ENCODE data around the gene COL24A1.
"Not testable (repeated sequence)": the region's sequence is repeated elsewhere in the genome, so short reads cannot be mapped to it uniquely, and the experiment has no call there.

COL24A1 gene

DNA sequence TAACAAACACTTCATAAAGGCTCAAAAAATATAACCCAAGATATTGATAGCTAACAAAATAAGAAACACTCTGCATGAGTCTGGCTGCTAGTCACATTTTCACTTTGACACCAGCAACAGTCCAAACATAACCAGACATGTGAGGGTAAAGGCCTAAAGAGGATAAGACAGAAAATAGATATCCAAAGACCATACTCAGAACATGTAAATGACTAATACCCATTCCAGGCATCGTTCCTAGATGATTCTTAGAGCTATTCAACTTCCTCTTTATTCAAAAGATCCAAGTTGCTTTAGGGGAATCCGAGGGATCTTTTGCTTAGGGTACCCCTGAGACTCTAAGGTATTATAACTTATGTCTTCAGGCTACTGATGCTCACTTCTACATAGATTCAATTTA is 5.1 kb downstream of the COL24A1 start:
- DNase-seq, result no peak

DNA sequence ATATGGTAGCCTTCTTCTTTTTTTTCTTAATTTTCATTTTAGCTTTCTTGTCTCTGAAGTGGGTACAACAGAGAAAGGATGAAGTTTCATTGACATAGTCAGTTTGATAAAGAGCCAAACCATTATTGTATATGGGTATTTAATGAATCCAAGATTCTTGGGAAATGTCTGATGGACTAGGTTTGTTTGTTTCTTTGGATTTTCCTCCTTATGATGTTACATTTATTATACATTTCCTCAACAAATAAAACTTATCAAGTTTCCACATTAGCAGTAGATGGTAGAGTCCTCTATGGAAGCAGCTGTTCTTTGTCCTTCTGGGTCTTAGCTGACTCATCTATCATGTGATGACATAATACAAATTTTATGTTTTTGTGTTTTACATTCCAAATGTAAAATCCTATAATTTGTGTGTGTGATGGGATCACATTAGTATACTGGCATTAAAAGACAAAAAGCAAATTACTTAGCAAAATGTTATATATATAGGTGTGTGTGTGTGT is 6.0 kb downstream of the COL24A1 start:
- no peak for DNase-seq

- no peak for DNase-seq
Observed at GRCh38 chr1:86149591-86149990, 7.0 kb downstream of the COL24A1 start.

- no peak for DNase-seq
Observed at GRCh38 chr1:86147755-86148154, 8.8 kb downstream of the COL24A1 start.

GRCh38 chr1:86146566-86146965 is 10.0 kb downstream of the COL24A1 start:
- DNase-seq, result no peak

- DNase-seq, result no peak
Observed at GRCh38 chr1:86140281-86140880, 16.2 kb downstream of the COL24A1 start.

GRCh38 chr1:86138746-86139145 is 17.8 kb downstream of the COL24A1 start:
- no peak for DNase-seq

GRCh38 chr1:86137436-86137835 is 19.1 kb downstream of the COL24A1 start:
- no peak for DNase-seq

DNA sequence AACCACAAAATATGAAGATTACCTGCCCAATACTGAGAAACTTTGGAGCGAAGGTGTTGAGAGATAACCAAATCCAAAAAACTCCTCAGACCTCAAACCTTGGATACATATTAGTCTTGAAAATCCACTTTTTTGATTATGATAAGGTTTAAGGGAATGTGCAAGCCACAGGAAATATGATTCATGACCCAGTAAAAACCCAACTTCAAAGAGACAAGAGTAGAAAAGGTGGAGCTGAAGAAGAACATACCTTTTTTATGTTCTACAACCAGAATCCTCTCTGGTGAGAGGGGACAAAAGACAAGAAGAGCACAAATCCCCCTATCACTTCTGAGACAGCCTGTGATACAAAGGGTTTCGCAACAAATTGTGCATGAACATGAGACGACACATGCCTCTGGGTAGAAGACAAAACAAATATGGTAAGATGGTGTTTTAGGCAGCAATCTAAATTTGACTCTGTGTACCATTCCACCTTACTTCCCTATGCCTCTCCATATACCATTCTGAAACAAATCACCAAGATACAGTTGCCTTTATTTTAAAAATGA is 37.3 kb downstream of the COL24A1 start:
- DNase-seq, result no peak

- DNase-seq, result no peak
Observed at GRCh38 chr1:86114816-86115400, 41.7 kb downstream of the COL24A1 start.

- no peak for DNase-seq
Observed at GRCh38 chr1:86114236-86114635, 42.3 kb downstream of the COL24A1 start.

- DNase-seq, result not testable (repeated sequence)
Observed at GRCh38 chr1:86111590-86111989, 45.0 kb downstream of the COL24A1 start.

GRCh38 chr1:86110451-86111129 is 46.0 kb downstream of the COL24A1 start:
- DNase-seq, result no peak

DNA sequence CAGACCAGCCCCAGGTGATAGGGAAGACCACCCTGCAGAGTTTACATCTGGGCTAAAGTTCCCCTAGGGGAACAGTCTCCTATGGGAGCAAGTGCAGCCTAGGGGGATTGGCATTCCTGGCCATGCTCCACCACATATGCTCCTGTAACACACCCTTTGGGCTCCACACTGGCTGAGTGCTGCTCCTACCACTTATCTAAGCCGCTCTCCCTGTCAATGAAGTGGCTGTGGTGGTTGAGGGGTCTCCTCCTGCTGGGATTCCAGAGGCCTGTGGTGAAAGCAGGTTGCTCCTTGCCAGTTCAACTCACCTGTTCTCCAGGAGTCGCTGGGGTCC is 51.1 kb downstream of the COL24A1 start:
- no peak for DNase-seq

DNA sequence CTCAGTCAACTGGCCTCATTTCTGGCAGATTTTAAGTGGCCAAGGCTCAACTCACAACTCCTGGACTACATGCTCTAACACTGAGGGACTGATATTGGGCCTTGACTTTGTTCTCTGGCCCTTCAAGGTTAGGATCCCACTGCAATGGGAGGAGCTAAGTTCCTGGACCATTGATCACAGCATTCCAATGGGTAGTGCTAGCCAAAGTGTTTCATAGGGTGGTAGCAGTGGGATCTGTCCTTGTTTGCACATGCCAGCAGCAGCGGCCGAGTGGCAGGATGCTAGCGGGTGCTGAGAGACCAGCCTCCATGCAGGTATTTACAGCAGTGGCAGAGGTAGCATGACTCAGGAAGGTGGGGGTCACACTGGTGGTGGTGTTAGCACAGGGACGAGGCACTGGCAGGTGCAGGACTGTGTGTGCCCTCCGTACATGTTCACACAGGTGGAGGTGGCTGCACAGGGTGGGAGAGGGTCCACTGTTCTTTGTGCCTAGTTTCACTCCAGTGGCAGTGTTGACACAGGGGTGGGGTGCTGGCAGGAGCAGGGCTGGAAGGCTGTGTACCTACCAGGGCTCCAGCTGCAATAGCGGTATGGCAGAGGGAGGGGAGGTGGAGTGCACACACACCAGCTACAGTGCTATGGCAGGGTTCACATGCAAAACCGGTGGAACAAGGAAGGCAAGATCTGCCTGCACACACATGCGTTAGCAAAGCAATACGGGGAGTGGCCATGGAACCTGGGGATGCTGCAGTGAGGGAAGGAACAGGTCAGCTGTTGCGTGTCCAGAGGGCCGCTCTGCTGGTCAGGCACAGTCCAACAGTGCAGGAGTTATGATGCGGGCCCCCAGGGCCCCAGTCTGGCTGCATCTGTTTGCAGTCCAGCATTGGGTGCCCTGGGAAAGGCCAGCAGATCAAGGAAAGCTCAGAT is 51.7 kb downstream of the COL24A1 start:
- no peak for DNase-seq

GRCh38 chr1:86101616-86102015 is 55.0 kb downstream of the COL24A1 start:
- no peak for DNase-seq

DNA sequence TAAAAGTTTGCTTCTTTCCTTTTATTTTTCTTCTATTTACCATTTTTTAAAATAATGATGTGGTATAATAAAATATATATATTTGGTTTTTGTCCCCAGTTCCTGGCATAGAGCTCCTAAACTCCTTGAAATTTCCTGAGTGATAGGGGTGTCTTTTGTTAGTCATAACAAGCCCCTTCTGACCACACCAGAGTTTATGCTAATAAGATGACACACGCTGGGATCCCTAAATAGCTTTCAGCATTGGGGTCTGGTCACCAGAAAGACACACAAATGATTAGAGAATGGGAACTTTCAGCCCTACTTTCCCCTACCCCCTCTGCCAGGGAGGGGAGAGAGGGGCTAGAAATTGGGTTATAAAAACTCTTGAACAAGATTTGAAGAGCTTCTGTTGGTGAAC is 56.2 kb downstream of the COL24A1 start:
- DNase-seq, result no peak

- DNase-seq, result no peak
Observed at GRCh38 chr1:86089765-86090164, 66.8 kb downstream of the COL24A1 start.

DNA sequence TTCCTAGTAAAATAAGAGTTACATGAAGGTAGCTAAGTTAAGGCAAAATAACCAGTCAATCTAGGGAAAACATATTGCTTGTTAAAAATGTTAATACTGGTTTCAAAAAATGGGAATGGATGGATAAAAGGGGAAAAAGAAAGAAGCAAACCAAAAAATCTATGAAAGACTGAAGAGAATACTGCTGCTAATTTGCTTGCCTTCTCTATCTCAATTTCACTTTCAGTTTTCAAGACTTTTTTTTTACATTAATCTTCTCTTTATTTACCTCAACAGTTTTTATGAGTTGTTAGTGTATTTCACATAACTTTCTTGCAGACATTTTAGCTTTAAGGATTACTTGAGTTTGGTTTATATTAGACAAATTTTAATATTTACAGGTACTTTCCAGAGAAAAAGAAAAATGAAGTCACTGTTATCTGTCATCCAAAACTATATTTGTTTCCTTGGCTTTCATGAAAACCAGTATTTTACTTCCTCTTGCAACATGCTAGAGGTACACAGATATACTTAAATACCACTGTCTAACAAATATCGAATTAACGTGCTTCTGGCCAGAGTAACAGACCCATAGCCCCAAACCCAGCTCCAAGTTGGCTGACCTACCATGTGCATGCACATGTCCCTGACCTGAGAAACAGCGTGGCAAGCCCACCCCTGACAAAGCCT is 70.7 kb downstream of the COL24A1 start:
- no peak for DNase-seq

DNA sequence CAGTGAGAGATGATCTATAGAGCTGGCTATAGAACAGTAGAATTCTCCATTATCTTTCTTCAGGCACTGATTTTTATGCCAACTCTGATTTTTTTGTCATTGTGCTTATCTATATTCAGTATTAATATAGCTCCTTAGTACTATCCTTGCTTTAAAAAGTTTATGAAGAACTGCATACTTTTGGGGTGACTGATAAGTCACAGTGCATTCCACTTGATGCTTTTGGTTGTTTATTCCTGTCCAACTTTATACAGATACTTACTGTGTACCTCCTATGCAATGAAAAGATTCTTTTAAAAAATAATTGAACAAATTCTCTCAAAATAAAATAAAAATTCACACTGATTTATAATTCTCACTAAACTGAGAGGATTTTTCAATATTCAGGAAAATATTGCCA is 71.6 kb downstream of the COL24A1 start:
- DNase-seq, result no peak

DNA sequence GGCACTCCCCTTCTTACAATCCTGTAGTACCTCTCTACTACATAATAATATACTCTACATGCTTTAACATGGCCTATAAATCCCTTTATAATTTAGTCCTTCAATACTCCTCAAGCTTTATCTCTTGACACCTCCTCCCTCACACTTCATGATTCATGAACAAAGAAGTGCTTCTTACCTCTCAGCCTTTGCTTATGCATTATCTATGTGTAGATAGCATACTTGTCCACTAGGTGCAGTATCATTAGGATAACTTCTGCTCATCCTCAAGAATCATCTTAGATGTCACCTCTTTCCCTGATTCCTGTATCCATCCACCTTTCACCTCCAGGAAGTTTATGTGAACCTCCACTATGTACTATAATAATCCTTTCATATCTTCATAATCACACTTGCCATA is 74.4 kb downstream of the COL24A1 start:
- DNase-seq, result no peak

DNA sequence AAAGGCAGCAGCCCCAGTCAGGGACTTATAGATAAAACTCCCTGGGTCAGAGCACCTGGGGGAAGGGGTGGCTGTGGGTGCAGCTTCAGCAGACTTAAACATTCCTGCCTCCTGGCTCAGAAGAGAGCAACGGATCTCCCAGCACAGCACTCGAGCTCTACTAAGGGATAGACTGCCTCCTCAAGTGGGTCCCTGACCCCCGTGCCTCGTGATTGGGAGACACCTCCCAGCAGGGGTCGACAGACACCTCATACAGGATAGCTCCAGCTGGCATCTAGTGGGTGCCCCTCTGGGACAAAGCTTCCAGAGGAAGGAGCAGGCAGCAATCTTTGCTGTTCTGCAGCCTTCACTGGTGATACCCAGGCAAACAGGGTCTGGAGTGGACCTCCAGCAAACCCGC is 84.1 kb downstream of the COL24A1 start:
- not testable (repeated sequence) for DNase-seq

- not testable (repeated sequence) for DNase-seq
Observed at GRCh38 chr1:86071870-86072269, 84.7 kb downstream of the COL24A1 start.
